Endodermal cell (in vitro differentiated cells): ENCODE results near the gene PLVAP. TPM values are rescaled to one million over a fixed set of nuclear protein-coding genes. Genes with fewer than 3 reads are reported as not detected.

ENCODE experiments used
- DNase-seq: peaks from one replicate; pipeline ENCODE4 v3.0.0-alpha.2; 2017
- H3K27ac ChIP-seq: 2 replicates; pipeline ENCODE4 v1.5.1; 2013; ENCODE audit warnings: mild to moderate bottlenecking, low read depth, low read length, moderate library complexity
- H3K27me3 ChIP-seq: 2 replicates; pipeline ENCODE4 v1.6.1; 2013; ENCODE audit warnings: mild to moderate bottlenecking, low read length, moderate library complexity; ENCODE audit not compliant: insufficient read depth, control insufficient read depth, poor library complexity, severe bottlenecking
- H3K36me3 ChIP-seq: 2 replicates; pipeline ENCODE4 v1.7.0; 2013; ENCODE audit warnings: mild to moderate bottlenecking, low read length, moderate library complexity; ENCODE audit not compliant: control insufficient read depth, insufficient read depth
- H3K4me1 ChIP-seq: one replicate; pipeline ENCODE4 v1.7.0; 2013; ENCODE audit warnings: low read length; ENCODE audit not compliant: control insufficient read depth, insufficient read depth
- H3K4me3 ChIP-seq: 2 replicates; pipeline ENCODE4 v1.5.1; 2013; ENCODE audit warnings: mild to moderate bottlenecking, low read length, moderate library complexity
- H3K9ac ChIP-seq: 2 replicates; pipeline ENCODE4 v1.6.1; 2013; ENCODE audit warnings: mild to moderate bottlenecking, low read length, moderate library complexity; ENCODE audit not compliant: poor library complexity, severe bottlenecking; ENCODE audit errors: extremely low read depth
- H3K9me3 ChIP-seq: 2 replicates; pipeline ENCODE4 v1.6.1; 2013; ENCODE audit warnings: mild to moderate bottlenecking, low read length, moderate library complexity; ENCODE audit not compliant: control insufficient read depth
- H3K27ac Mint-ChIP-seq: 2 replicates; pipeline ENCODE4 v1.8.0; 2020; ENCODE audit warnings: mixed read lengths
- H3K27me3 Mint-ChIP-seq: 2 replicates; pipeline ENCODE4 v1.8.0; 2021; ENCODE audit warnings: mild to moderate bottlenecking, mixed read lengths; ENCODE audit not compliant: insufficient read depth
- H3K36me3 Mint-ChIP-seq: 2 replicates; pipeline ENCODE4 v1.8.0; 2020; ENCODE audit warnings: low read depth, mixed read lengths
- H3K4me1 Mint-ChIP-seq: 2 replicates; pipeline ENCODE4 v1.8.0; 2020; ENCODE audit warnings: mixed read lengths
- H3K4me3 Mint-ChIP-seq: 2 replicates; pipeline ENCODE4 v1.8.0; 2020; ENCODE audit warnings: mild to moderate bottlenecking, moderate library complexity, mixed read lengths
- H3K9me3 Mint-ChIP-seq: 2 replicates; pipeline ENCODE4 v1.8.0; 2020; ENCODE audit warnings: mild to moderate bottlenecking, mixed read lengths
- CTCF ChIP-seq: fragments of 200-600 bp; sonication (generic); conservative IDR thresholded peaks from 2 replicates; pipeline ENCODE4 v1.5.0; 2021; ENCODE audit warnings: antibody characterized with exemption, mild to moderate bottlenecking
- WGBS, 2 experiments: methylation state at CpG; one replicate each; pipeline versions ENCODE4 v1.1.5 to v1.1.7; 2013; ENCODE audit warnings: missing lambda C conversion rate in 2 of 2, mixed read lengths in 1 of 2; ENCODE audit not compliant: insufficient coverage in 1 of 2, insufficient read length in 1 of 2; 5-methylcytosine and 5-hydroxymethylcytosine counted together
- total RNA-seq, 2 donors: library from RNA; stranded (reverse); fragmentation: NEBNext Ultra II Directional in 1 of 2; extraction: Animal tissue kit (Norgen Biotek cat#: 25700) in 1 of 2; gene quantifications; 2 replicates in 1 of 2; 3 replicates in 1 of 2; pipeline ENCODE4 v1.2.1, GENCODE V29; 2021

Gene PLVAP
- total RNA-seq, 2 donors from 2014 or later = 0.44 TPM; not detected in 1

- Histone ChIP-seq H3K27ac (no peak overlapping the region), H3K9me3 (no peaks in the 10 kb centered on the region), H3K36me3 (peaks cover 26% of the 10 kb centered on the region), H3K4me3 (peak overlapping the region; percentile 83), H3K4me1 (peaks cover 6% of the 10 kb centered on the region), H3K9ac (peak overlapping the region; percentile 85), H3K27me3 (no peaks in the 10 kb centered on the region)
- no peaks in the 10 kb centered on the region for H3K9me3 Mint-ChIP-seq
- H3K4me3 Mint-ChIP-seq = peak overlapping the region; percentile 93
- DNase-seq = no peak
- TF ChIP-seq CTCF = no peak
- peaks cover 11% of the 10 kb centered on the region for H3K36me3 Mint-ChIP-seq
- 8 to 29% methylated on average over 8 to 23 of the region's 23 CpGs for WGBS, 2 experiments
- peaks cover 17% of the 10 kb centered on the region for H3K4me1 Mint-ChIP-seq
- H3K27ac Mint-ChIP-seq = peak overlapping the region; percentile 93
- H3K27me3 Mint-ChIP-seq = no peaks in the 10 kb centered on the region
Observed at GRCh38 chr19:17309965-17310461, 67.1 kb downstream of the PLVAP start.

GRCh38 chr19:17309198-17309964, 67.8 kb downstream of the PLVAP start, which contains the start of gene DDA1:
DDA1 (plus strand) TSS chr19:17309563; CDS start chr19:17309655, 92 bp downstream.
- no peaks in the 10 kb centered on the region for H3K27me3 Mint-ChIP-seq
- no peak within 1 kb of the TSS for H3K27ac ChIP-seq
- H3K4me3 Mint-ChIP-seq = peak within 1 kb of the TSS; percentile 93
- peak within 1 kb of the TSS; percentile 85 for H3K9ac ChIP-seq
- no peaks in the 10 kb centered on the region for H3K9me3 ChIP-seq
- H3K27me3 ChIP-seq = no peaks in the 10 kb centered on the region
- peaks cover 17% of the 10 kb centered on the region for H3K4me1 Mint-ChIP-seq
- peak within 1 kb of the TSS; percentile 83 for H3K4me3 ChIP-seq
- peaks cover 10% of the 10 kb centered on the region for H3K36me3 Mint-ChIP-seq
- TF ChIP-seq CTCF = no peak
- no peaks in the 10 kb centered on the region for H3K9me3 Mint-ChIP-seq
- peak within 1 kb of the TSS; percentile 93 for H3K27ac Mint-ChIP-seq
- peaks cover 6% of the 10 kb centered on the region for H3K4me1 ChIP-seq
- 0 to 1% methylated on average over 14 to 46 of the region's 46 CpGs for WGBS, 2 experiments
- DNase-seq = peak; percentile 100
- H3K36me3 ChIP-seq = peaks cover 19% of the 10 kb centered on the region

GRCh38 chr19:17307876-17308377, 69.2 kb downstream of the PLVAP start:
- H3K4me1 Mint-ChIP-seq = peaks cover 20% of the 10 kb centered on the region
- TF ChIP-seq CTCF = no peak

More at GRCh38 chr19:17307876-17308377, 69.2 kb downstream of the PLVAP start:
- Histone ChIP-seq H3K36me3 (peaks cover 11% of the 10 kb centered on the region), H3K27me3 (no peaks in the 10 kb centered on the region), H3K4me3 (no peak overlapping the region), H3K27ac (no peak overlapping the region), H3K9me3 (no peaks in the 10 kb centered on the region), H3K9ac (no peak overlapping the region), H3K4me1 (peaks cover 6% of the 10 kb centered on the region)
- Mint-ChIP-seq H3K27me3 (no peaks in the 10 kb centered on the region), H3K27ac (peak overlapping the region; percentile 48), H3K36me3 (no peaks in the 10 kb centered on the region), H3K9me3 (no peaks in the 10 kb centered on the region), H3K4me3 (peak overlapping the region; percentile 77)
- WGBS, 2 experiments = 93 to 96% methylated on average over 7 to 8 of the region's 8 CpGs
- DNase-seq = no peak
